ENCODE measurements around the gene TARBP1. TPM values are rescaled to one million over a fixed set of nuclear protein-coding genes. Genes with fewer than 3 reads are reported as not detected.

TARBP1 gene
- total and polyA plus RNA-seq, 2 donors (not counting 1 experiment from before 2014, with no cell fraction given) = 35.4 to 71.5 TPM

DNA sequence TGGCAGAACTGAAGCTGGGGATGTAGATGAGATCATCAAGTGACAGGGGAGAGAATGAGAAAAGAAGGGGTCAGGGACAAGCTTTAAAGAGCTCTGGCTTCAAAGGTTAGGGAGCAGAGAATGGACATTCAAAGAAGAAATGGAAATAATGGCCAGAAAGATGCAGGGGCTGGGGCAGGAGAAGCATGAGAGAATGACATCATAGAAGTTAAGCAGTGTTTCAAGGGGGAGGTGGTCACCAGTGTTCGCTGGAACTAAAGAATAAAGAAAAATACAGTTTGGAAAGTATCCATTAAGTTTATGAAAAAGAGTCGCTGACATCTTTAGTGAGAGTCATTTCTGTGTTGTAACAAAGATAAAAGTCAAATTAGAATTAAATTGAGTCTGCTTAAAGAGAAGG, 44.3 kb downstream of the TARBP1 start:
- Histone ChIP-seq H3K4me1 (ENCODE audit: control insufficient read depth in 2 of 2, insufficient read depth in 2 of 2, low read length in 2 of 2) (no peaks in the 10 kb centered on the region), H3K27ac (ENCODE audit: low read length in 2 of 2) (no peak overlapping the region), H3K27me3 (replicated peaks in 1 of 4; ENCODE audit: control extremely low read depth in 1 of 4, control insufficient read depth in 3 of 4, insufficient read depth in 4 of 4, low read length in 3 of 4) (no peaks in the 10 kb centered on the region), H3K79me2 (ENCODE audit: control insufficient read depth, insufficient read depth, low read length) (no peaks in the 10 kb centered on the region), H3K4me2 (replicated peaks; ENCODE audit: low read depth, low read length, poor library complexity, severe bottlenecking) (no peak overlapping the region), H3K9ac (ENCODE audit: low read length) (no peak overlapping the region), H2AFZ (ENCODE audit: insufficient read depth, low read depth, low read length, poor library complexity, severe bottlenecking) (no peak overlapping the region), H3K9me3 (ENCODE audit: control extremely low read depth in 1 of 3, control insufficient read depth in 2 of 3, insufficient read depth in 1 of 3, low read length in 2 of 3) (no peaks in the 10 kb centered on the region), H3K36me3 (replicated peaks in 1 of 2; ENCODE audit: control extremely low read depth in 1 of 2, control insufficient read depth in 1 of 2, extremely low read depth in 1 of 2, insufficient read depth in 2 of 2, low read length in 1 of 2) (peaks cover 18 to 28% of the 10 kb centered on the region in 2 experiments), H4K20me1 (ENCODE audit: control insufficient read depth, insufficient read depth, low read length, poor library complexity, severe bottlenecking) (no peaks in the 10 kb centered on the region), H3K4me3 (ENCODE audit: control extremely low read depth in 1 of 5, extremely low read depth in 1 of 5, insufficient read depth in 1 of 5, low read depth in 2 of 5, low read length in 4 of 5) (no peak overlapping the region)
- Mint-ChIP-seq H3K9me3 (ENCODE audit: insufficient read depth) (no peaks in the 10 kb centered on the region), H3K27ac (no peak overlapping the region), H3K27me3 (no peaks in the 10 kb centered on the region), H3K4me1 (peaks cover 8% of the 10 kb centered on the region), H3K4me3 (no peak overlapping the region)
- POLR2A ChIA-PET = no interaction called here
- DNase-seq (no peak), ATAC-seq (ENCODE audit: low read depth) (no peak)
- TF ChIP-seq, protein P1, sequence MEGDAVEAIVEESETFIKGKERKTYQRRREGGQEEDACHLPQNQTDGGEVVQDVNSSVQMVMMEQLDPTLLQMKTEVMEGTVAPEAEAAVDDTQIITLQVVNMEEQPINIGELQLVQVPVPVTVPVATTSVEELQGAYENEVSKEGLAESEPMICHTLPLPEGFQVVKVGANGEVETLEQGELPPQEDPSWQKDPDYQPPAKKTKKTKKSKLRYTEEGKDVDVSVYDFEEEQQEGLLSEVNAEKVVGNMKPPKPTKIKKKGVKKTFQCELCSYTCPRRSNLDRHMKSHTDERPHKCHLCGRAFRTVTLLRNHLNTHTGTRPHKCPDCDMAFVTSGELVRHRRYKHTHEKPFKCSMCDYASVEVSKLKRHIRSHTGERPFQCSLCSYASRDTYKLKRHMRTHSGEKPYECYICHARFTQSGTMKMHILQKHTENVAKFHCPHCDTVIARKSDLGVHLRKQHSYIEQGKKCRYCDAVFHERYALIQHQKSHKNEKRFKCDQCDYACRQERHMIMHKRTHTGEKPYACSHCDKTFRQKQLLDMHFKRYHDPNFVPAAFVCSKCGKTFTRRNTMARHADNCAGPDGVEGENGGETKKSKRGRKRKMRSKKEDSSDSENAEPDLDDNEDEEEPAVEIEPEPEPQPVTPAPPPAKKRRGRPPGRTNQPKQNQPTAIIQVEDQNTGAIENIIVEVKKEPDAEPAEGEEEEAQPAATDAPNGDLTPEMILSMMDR (IDR thresholded peaks at IDR 0.05) = no peak
- no peak for TF ChIP-seq EZH2 (IDR thresholded peaks at IDR 0.05; ENCODE audit: borderline replicate concordance, insufficient read depth, low read depth, low read length, poor library complexity, severe bottlenecking)
- 95% methylated on average over 2 of the region's 2 CpGs for WGBS (ENCODE audit: insufficient coverage)
- intact Hi-C loops (cut with micrococcal nuclease) = no loop called here
- CTCF ChIA-PET = no interaction called here

- Histone ChIP-seq H2AFZ (ENCODE audit: insufficient read depth, low read depth, low read length, poor library complexity, severe bottlenecking) (no peak overlapping the region), H3K36me3 (replicated peaks in 1 of 2; ENCODE audit: control extremely low read depth in 1 of 2, control insufficient read depth in 1 of 2, extremely low read depth in 1 of 2, insufficient read depth in 2 of 2, low read length in 1 of 2) (peaks cover 23 to 35% of the 10 kb centered on the region in 2 experiments), H3K4me3 (ENCODE audit: control extremely low read depth in 1 of 5, extremely low read depth in 1 of 5, insufficient read depth in 1 of 5, low read depth in 2 of 5, low read length in 4 of 5) (no peak overlapping the region), H3K27ac (ENCODE audit: low read length in 2 of 2) (no peak overlapping the region), H3K4me2 (replicated peaks; ENCODE audit: low read depth, low read length, poor library complexity, severe bottlenecking) (no peak overlapping the region), H3K27me3 (replicated peaks in 1 of 4; ENCODE audit: control extremely low read depth in 1 of 4, control insufficient read depth in 3 of 4, insufficient read depth in 4 of 4, low read length in 3 of 4) (no peaks in the 10 kb centered on the region), H3K4me1 (ENCODE audit: control insufficient read depth in 2 of 2, insufficient read depth in 2 of 2, low read length in 2 of 2) (no peaks in the 10 kb centered on the region), H4K20me1 (ENCODE audit: control insufficient read depth, insufficient read depth, low read length, poor library complexity, severe bottlenecking) (no peaks in the 10 kb centered on the region), H3K79me2 (ENCODE audit: control insufficient read depth, insufficient read depth, low read length) (no peaks in the 10 kb centered on the region), H3K9me3 (ENCODE audit: control extremely low read depth in 1 of 3, control insufficient read depth in 2 of 3, insufficient read depth in 1 of 3, low read length in 2 of 3) (no peaks in the 10 kb centered on the region), H3K9ac (ENCODE audit: low read length) (no peak overlapping the region)
- ChIA-PET POLR2A (no interaction called here), CTCF (no interaction called here)
- DNase-seq (no peak), ATAC-seq (ENCODE audit: low read depth) (no peak)
- H3K9me3 Mint-ChIP-seq (ENCODE audit: insufficient read depth) = no peaks in the 10 kb centered on the region
- intact Hi-C loops (cut with micrococcal nuclease) = no loop called here
- TF ChIP-seq, protein P1 (IDR thresholded peaks at IDR 0.05) = no peak
- TF ChIP-seq EZH2 (IDR thresholded peaks at IDR 0.05; ENCODE audit: borderline replicate concordance, insufficient read depth, low read depth, low read length, poor library complexity, severe bottlenecking) = no peak
- H3K27me3 Mint-ChIP-seq = no peaks in the 10 kb centered on the region
- peaks cover 8% of the 10 kb centered on the region for H3K4me1 Mint-ChIP-seq
- no peak overlapping the region for H3K27ac Mint-ChIP-seq
- 60% methylated on average over 1 of the region's 1 CpG for WGBS (ENCODE audit: insufficient coverage)
- H3K4me3 Mint-ChIP-seq = no peak overlapping the region
These were observed 45.3 kb downstream of the TARBP1 start for GRCh38 chr1:234433563-234434285.
